Stromal cell of bone marrow (primary cell): ENCODE results near the gene ARGLU1.
"Not testable (repeated sequence)": the region's sequence is repeated elsewhere in the genome, so short reads cannot be mapped to it uniquely, and the experiment has no call there.

Experiments used
- DNase-seq: peaks from one replicate; pipeline ENCODE4 v3.0.0-alpha.2; 2012; ENCODE audit warnings: low read depth

ARGLU1 gene, protein sequence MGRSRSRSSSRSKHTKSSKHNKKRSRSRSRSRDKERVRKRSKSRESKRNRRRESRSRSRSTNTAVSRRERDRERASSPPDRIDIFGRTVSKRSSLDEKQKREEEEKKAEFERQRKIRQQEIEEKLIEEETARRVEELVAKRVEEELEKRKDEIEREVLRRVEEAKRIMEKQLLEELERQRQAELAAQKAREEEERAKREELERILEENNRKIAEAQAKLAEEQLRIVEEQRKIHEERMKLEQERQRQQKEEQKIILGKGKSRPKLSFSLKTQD

DNA sequence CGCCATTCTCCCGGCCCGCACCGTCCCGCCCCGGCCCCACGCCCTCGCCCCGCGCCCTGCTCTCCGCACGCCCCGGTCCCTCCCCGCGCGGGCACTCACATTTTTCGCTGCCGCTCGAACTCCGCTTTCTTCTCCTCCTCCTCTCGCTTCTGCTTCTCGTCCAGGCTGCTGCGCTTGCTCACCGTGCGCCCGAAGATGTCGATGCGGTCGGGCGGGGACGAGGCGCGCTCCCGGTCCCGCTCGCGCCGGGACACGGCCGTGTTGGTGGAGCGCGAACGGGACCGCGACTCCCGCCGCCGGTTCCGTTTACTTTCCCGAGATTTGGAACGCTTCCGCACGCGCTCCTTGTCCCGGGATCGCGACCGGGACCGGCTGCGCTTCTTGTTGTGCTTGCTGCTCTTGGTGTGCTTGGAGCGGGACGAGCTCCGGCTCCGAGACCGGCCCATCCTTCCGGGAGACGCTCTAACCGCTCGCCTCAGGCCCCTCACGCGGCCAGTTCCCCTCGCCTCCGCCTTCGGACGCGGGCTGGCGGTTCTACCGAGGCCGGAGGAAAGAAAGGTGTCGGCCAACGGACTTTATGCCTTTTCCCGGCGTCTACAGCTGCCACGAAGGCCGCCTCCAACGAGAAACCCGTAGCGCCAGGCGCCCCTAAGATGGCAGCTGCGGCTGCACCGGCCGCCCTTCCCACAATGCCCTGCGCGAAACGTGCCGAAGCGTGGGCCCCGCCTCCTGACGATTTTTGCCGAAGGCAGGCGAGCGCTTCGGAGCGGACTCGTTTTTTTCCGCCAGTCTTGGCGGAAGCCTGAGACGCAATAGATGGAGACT is at the start of gene ARGLU1:
TSS of gene ARGLU1 (minus strand) at position 664 of the 825 bp plus-strand sequence. CDS start at position 446, 218 bp downstream.
- DNase-seq, result peak; percentile 81

DNA sequence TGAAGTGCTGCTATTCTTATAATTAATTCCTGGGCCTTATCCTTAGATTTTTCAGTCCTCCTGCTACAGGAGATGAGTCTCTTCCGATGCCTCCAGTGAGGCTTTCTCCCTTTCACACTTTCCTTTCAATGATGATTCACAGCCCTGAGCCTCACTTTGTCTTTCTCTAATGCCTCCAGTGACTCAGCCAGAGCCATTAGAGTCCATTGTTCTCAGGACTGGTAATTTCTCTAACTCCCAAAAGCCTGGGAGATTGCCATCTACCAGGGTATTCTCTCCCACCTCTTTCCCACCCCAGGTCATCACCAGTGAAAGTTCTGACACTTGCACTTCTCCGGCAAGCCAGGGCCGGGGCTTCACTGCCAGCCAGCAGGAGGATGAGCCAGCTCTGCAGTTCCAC is 49.6 kb upstream of the ARGLU1 start:
- peak; percentile 31 for DNase-seq

DNA sequence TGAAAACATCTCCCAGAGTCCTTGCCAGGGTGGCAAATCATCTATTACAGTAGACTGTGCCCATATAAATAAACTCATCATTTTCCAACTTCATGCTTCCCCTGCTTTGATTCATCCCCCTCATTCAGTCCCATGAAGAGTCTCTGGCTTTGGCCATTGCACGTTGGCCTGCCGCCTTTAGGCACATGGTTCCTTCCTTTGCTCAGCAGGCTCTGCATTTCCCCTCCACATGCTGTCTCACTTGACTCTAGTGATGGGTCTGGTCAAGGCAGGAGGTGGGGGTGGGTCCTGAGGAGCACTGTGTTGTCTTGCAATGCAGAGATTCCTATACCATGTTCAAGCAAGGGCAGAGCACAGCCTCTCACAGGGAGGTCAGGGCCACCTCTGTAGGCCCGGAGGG is 48.8 kb upstream of the ARGLU1 start:
- DNase-seq, result no peak

DNA sequence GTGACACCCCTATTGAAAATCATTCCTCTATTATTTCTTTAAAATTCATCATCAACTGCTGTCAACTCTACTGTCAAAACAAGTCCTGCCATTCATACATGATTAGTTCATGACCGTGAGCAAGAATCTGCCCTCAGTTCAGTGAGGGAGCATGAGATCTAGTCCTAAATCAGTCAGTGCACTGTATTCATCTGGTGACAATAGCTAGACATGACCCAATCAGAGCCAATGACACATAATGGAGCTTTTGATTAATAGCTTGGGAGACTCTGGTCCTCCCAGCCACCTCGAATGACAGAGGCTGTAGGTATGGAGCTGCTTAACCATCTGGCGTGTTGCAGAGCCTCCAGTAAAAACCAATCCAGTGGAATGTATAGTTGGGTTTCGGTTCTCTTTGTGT is 46.9 kb upstream of the ARGLU1 start:
- no peak for DNase-seq

DNA sequence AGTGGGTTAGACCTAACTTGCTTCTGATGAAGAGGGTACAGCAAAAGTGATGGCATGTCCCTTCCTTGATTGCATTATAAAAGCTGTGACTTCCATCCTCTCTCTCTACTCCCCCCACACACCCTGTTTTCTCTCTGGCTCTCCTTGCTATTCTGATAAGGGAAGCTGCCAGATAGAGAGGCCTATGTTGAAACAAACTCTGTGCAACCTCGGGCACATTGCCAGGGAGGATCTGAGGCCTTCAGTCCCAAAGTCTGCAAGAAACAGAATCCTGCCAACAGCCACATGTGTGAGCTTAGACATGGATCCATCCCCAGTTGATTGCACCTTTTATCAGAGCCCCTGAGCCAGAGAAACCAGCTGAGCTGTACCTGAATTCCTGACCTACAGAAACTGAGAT is 44.8 kb upstream of the ARGLU1 start:
- no peak for DNase-seq

DNA sequence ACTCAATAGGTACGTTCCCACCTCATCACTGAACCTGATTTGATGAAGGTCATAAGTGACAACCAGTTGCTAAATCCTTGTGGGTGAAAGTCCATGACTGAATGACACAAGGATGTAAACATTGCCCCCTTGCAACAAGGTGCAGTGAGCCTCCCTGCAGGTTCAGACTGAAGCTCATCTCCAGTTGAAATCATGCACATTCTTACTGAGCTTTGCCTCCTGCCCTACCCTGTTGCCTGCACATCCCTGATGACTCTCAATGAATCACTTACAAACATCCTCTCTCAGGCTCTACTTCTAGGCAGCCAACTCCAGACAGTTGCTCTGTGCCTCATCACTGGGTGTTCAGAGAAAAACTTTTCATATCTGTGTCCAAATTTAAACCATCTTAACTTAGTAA is 42.5 kb upstream of the ARGLU1 start:
- DNase-seq, result peak; percentile 36

DNA sequence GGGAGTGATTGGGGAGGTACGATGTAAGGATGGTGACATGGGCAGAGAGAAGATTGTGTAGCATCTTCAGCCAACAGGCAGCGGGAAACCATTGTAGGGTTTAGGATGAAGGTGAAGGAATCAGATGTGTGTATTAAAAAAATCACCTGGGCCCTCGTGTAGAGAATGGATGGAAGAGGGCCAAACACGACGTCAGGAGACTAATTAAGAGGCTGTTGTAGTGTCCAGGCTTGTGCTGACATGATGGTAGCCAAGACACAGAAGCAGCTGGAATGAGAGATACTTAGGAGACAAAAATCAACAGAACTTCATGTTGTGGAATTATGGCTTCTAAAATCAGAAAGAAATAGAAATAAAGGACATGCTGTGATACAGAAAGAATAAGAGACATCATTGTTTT is 41.2 kb upstream of the ARGLU1 start:
- DNase-seq, result no peak

DNA sequence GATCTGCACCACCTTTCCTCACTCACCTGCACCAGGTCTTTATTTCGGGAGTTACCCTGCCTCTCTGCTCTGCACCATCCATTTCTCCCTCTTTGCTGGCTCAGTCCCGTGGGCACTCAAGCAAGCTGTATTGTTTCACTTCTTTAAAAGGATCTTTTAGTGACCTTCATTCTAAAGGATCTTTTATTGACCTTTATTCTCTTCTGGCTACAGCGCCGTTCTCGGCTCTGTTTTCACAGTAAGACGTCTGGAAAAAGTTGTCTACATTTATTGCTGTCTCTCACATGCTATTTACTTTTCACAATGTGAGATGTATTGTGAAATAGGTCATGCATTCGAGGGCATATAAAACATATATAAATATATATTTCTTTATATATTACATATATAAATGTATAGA is 35.6 kb upstream of the ARGLU1 start:
- DNase-seq, result no peak

DNA sequence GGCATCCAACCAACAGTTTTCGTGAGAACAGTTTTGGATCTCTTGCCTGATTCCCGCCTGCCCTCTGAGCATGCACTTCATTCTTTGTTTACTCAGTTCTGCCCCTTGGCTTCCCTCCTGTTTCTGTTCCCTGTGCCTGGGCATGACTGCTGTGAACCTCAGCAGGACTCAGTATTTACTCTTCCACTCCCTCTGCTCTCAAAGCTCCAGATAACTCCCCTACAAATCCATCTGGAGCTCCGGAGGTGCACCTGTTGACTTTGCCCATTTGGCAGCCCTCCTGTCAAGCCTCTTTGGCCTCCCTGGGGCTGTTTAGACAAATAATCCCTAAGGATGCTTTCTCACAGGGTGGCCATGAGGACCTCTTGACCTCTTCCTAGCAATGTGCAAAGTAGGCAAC is 34.2 kb upstream of the ARGLU1 start:
- DNase-seq, result no peak

DNA sequence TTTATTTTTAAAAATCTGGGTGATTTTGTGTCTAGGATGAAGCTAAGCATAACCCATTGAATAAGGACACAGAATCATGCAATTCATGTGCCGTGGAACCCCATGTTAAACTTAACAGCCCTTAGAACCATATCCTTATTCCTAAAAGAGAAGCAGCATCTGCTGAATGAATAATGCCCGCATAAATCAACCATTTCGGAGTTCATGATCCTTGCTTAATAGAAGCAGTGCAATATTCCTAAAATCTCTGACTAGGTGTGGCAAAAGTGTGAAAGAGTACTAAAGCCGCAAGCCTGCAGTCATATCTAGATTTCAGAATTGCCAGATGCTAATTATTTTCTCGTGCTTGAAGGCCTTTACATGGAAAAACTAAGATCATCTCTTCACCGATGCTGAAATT is 33.6 kb upstream of the ARGLU1 start:
- DNase-seq, result no peak

DNA sequence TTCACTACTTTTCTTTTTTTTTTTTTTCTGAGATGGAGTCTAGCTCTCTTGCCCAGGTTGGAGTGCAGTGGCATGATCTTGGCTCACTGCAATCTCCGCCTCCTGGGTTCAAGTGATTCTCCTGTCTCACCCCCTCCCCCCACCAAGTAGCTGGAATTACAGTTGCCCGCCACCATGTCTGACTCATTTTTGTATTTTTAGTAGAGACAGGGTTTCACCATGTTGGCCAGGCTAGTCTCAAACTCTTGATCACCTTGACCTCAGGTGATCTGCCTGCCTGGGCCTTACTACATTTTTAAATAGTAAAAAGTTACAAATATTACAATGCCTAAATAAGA is 32.8 kb upstream of the ARGLU1 start:
- DNase-seq, result not testable (repeated sequence)

DNA sequence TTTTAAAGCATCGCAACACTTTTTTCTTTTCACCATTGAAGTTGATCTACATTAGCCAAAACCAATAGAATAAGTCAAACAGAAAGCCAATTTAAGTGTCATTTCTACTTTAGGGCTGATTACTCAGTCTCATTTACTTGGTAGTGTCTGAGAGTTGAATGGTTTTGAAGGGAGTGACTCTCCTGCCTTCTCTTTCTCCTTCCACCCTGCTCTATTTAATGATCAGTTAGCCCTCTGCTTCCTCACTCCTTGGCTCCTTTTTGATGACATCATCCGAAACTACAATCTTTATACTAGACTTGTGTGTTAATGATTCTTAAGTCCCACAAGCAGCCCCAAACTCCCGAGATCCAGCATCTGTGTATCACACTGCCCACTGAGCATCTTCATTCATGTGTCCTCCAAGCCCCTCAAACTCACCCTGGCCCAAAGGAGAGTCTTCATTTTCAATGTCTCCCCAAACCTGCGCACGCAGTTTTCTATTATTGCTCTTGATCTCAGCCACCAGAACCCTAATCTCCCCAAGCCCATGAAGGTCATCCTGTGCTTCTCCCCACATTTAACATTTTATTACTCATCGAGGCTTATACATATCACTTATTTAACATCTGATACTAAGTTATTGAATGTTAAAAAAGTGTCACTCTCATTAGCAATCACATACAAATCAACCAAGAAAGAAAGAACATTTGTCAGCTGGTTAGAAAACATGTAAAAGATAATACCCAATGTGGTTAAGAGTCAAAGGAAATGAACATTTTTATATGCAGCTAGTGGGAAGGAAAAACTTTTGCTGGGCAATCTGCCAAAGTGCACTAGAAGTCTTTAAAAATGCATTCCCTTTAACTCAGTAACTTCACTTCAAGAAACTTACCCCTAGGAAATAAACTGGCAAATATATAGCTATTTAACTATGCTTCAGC is 32.2 kb upstream of the ARGLU1 start:
- DNase-seq, result peak; percentile 70

DNA sequence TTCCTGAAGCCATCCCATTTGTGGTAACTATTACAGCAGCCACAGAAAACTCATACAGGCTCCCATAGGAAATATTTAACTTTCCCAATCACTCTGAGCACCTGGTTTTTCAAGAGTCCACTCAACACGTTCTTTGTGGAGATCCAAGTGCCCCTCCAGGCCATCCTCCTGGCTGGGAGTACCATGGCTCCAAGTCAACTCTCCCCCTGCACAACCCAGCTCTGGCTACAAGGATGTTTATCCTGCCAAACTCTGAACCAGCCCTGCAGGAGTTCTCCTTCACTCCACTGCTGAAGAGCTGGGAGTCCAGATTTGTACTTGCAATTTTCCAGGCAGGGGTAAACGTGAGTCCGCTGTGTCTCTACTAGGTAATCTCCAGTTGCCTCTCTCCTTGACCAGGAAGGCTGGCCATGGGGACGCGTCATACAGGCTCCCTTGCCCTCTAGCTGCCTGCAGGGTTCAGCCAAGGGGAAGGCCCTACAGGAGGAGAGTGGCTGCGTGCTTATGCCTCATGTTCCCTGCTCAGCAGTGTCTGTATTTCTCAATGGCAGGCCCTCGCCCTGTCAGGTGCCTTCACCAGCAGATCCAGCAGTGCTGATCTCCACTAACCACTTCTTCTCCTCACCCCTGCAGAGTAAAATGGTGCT is 29.9 kb upstream of the ARGLU1 start:
- no peak for DNase-seq

DNA sequence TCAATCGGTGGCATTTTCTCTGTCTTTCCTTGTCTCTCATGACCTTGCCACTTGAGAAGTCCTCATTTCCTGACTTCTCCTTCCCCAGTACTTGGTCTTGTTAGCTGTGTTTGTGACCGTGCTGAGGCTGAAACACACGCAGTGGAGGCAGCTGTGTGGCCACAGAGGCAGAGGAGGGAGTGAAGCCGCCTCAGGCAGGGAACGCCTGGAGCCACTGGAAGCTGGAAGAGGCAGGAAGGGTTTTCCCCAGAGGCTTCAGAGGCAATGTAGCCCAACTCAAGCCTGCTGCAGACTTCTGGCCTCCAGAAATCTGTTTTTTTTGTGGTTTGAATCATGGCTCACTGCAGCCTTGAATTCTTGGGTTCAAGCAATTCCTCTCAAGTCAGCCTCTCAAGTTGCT is 29.2 kb upstream of the ARGLU1 start:
- DNase-seq, result peak; percentile 51

DNA sequence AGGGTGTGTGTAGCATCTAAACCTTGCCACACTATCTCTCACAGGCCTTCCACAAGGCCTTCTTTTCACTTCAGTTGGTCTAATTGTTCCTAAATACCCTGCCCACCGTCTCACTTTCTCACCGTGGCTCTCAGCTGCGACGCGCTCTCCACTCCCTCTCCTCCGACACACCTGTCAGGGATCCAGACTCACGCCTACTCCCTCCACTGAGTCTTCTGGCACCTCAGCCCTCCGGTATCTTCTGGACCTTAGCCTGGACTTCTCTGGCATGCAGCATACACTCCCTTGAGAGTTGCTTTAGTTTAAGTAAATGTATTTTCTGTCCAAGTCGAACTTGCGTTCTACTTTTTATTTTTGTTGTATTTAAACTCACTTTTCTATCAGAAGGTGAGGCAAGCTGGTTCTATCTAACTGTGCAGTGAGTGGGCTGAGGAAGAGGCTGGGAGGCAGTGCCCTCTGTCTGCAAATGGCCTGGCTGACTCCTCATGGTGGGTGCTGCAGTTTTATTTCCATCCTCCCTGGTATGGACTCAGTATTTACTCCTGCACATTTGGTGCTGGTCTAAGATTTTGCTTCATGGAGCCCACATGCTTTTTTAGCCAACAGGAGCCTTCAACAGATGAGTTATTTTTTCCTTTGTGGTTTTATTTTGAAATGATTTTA is 28.5 kb upstream of the ARGLU1 start:
- no peak for DNase-seq

DNA sequence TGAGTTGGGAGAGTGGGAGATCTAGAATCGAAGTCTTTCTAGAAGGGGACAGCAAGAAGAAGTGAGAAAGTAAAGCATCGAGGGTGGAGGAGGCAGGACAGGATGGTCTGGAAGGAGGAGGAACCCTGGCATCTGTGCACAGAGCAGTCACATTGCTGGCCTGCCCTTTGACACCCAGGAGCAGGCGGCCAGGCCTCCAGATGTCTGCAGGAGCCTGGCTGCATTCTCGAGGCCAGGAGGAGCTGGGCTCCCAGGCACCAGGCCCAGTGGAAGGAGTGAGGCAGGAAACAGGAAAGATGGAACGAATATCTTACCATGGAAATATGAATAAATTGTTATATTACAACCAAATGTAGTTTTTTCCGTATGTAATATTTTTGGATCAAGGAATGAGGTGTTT is 27.7 kb upstream of the ARGLU1 start:
- no peak for DNase-seq

DNA sequence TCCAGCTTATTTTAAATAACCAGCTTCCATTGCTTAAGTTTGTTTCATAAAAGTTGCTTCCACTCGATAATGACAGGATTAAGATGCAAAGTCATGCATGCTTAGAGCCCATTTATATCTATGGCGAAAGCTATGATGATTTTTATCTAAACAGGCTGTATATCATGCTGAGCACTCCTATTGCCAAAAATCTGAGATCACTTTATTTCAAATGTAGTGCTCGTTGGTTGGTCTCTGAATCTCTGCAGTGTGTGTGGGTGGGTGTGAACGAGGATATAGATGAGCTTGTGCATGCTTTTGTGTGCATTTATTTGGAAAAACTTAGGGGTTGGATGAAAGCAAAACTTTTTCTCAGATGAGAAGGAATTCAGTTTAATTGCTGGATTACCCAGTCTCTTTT is 27.0 kb upstream of the ARGLU1 start:
- no peak for DNase-seq

DNA sequence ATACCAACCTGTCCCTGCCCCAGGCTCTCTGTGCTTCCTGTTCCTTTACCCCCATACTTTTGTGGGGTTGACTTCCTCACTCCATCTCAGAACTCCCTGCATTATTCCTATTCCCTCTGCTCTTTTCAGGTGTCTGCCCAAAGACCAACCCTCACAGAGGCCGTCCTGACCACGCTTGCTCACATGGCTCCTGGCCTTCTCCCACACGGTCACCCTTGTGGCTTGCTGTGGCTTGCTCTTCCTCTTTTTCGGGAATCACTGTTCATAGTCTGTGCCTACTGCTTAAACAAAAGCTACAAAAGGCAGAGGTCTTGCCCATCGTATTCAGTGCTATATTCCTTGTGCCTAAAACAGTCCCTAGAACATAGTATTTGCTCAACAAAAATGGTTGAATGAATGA is 25.2 kb upstream of the ARGLU1 start:
- no peak for DNase-seq

DNA sequence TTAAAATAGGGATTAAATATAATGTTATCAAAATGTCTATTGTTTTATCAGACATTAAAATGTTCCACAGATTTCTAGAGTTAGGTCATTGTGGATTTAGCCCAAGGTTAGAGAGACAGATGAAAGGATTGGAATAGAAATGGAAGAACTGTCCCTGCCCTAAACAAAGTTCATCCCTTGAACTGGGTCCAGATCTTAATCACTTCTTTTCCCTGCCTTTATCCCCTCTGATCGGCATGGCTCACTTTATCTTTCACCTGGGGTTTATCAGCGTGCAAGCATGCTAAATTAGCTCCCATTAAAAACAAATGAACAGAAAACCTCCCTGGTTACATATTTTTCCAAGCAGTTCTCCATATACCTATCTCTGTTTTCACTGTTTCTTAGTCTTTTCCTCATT is 23.4 kb upstream of the ARGLU1 start:
- no peak for DNase-seq

DNA sequence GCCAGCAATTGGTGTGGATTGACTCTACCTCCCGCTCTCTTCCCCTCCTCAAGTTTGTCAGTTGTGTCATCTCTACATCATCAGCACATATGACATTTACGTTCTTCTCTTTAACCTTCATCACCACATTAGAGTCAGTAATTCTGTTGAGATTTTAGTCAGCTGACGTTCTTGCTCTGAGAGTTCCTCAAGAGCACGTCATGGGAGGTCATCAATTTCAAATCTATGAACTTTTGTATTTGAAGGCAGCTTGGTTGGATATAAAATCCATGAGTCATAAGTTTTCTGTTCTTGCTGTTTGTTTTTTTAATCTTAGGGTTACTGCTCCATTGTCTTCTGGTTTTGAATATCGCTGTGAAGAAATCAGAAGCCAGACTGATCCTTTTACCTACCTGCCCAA is 21.8 kb upstream of the ARGLU1 start:
- DNase-seq, result no peak

DNA sequence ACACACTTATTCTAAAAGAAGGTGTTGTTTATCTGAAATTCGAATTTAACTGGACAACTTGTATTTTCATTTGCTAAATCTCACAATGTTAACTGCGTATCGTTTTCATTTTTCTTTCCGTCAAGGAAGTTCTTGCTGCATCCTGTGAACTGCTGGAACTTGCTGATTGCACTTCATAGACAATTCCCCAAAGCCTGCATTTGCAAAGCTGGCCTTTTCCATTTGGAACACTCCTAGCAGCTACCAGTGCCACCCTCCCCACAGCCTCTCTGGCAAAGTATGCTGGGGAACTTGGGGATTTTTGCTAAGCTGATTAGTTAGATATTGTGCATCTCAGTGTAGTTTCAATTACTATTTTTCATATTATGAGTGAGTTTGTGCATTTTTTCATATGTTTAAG is 20.4 kb upstream of the ARGLU1 start:
- no peak for DNase-seq

DNA sequence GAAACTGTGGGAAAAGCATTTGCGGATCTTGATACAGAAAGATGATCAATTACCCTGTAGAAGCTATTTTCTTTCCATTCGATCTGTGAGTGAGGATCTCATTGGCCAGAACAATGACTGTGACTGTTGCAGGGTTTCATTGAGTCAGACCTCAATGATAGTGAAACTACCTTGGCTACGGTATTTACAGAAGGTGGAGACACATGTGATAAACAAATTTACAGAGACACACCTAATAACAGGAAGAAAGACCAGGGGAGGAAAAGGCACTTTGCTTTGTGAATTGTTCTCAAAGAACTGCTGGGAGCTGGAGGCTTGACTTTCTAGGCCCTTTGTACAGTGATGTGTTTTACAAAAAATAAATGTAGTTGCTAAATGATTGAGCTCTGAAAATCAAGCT is 19.9 kb upstream of the ARGLU1 start:
- no peak for DNase-seq
